B cell (primary cell): ENCODE data around the gene MED26. TPM values are rescaled to one million over a fixed set of nuclear protein-coding genes. Genes with fewer than 3 reads are reported as not detected.
"Not testable (repeated sequence)": the region's sequence is repeated elsewhere in the genome, so short reads cannot be mapped to it uniquely, and the experiment has no call there.

Source experiments
- ATAC-seq: fragments of 200-7000 bp; cut with Tn5 transposase; one replicate; pipeline ENCODE4 v1.10.0; 2021; ENCODE audit warnings: low read depth, mild to moderate bottlenecking, moderate number of reproducible peaks, moderate library complexity
- CTCF ChIA-PET: fragments of 350-600 bp; sonication (Branson Sonifier 250); formaldehyde crosslinking; loops from one replicate; lab custom pipeline; 2021; ENCODE audit warnings: antibody characterized with exemption, inconsistent platforms; lab: Charles Lee
- POLR2A ChIA-PET: fragments of 350-600 bp; sonication (Branson Sonifier 250); formaldehyde crosslinking; loops from one replicate; lab custom pipeline; 2021; ENCODE audit warnings: antibody characterized with exemption; lab: Charles Lee
- DNase-seq: peaks from one replicate; pipeline ENCODE4 v3.0.0; 2013
- H2AFZ ChIP-seq: 2 replicates; pipeline ENCODE4 v1.6.1; 2012; ENCODE audit warnings: mild to moderate bottlenecking, low read depth, low read length; ENCODE audit not compliant: insufficient read depth, poor library complexity, severe bottlenecking
- H3K27ac ChIP-seq, 2 donors: 1 replicate in 1 of 2; 2 replicates in 1 of 2; pipeline ENCODE4 v1.5.1; 2012 to 2013; ENCODE audit warnings: low read length in 2 of 2, mild to moderate bottlenecking in 2 of 2, moderate library complexity in 1 of 2
- H3K27me3 ChIP-seq, 4 experiments: fragments of 200-600 bp in 1 of 4; sonication (generic) in 1 of 4; replicated peaks in 1 of 4; 1 replicate in 2 of 4; 2 replicates in 2 of 4; pipeline versions ENCODE4 v1.6.1 to v1.7.0; 2013 to 2016; ENCODE audit warnings: low read length in 3 of 4, mild to moderate bottlenecking in 2 of 4, mixed read lengths in 1 of 4, moderate library complexity in 1 of 4; ENCODE audit not compliant: insufficient read depth in 4 of 4, control insufficient read depth in 3 of 4; ENCODE audit errors: control extremely low read depth in 1 of 4
- H3K36me3 ChIP-seq, 2 experiments: replicated peaks in 1 of 2; 1 replicate in 1 of 2; 2 replicates in 1 of 2; pipeline versions ENCODE4 v1.6.1 to v1.7.1; 2013; ENCODE audit warnings: low read length in 1 of 2; ENCODE audit not compliant: insufficient read depth in 2 of 2, control insufficient read depth in 1 of 2; ENCODE audit errors: control extremely low read depth in 1 of 2, extremely low read depth in 1 of 2
- H3K4me1 ChIP-seq, 2 donors: fragments of 200-600 bp in 1 of 2; sonication (generic) in 1 of 2; 1 replicate in 1 of 2; 2 replicates in 1 of 2; pipeline versions ENCODE4 v1.5.1 to v1.6.1; 2013 to 2017; ENCODE audit warnings: low read length in 2 of 2; ENCODE audit not compliant: control insufficient read depth in 2 of 2, insufficient read depth in 2 of 2
- H3K4me2 ChIP-seq: replicated peaks from 2 replicates; pipeline ENCODE3; 2012; ENCODE audit warnings: mild to moderate bottlenecking, low read depth, low read length; ENCODE audit not compliant: poor library complexity, severe bottlenecking
- H3K4me3 ChIP-seq, 5 experiments: fragments of 200-600 bp in 1 of 5; sonication (generic) in 1 of 5; 1 replicate in 3 of 5; 2 replicates in 2 of 5; pipeline versions ENCODE4 v1.5.1 to v1.7.0; 2011 to 2016; ENCODE audit warnings: low read length in 4 of 5, mild to moderate bottlenecking in 4 of 5, low read depth in 2 of 5, control low read depth in 1 of 5, moderate library complexity in 1 of 5; ENCODE audit not compliant: insufficient read depth in 1 of 5; ENCODE audit errors: control extremely low read depth in 1 of 5, extremely low read depth in 1 of 5
- H3K79me2 ChIP-seq: fragments of 200-600 bp; sonication (generic); one replicate; pipeline ENCODE4 v1.6.0; 2016; ENCODE audit warnings: low read length; ENCODE audit not compliant: control insufficient read depth, insufficient read depth
- H3K9ac ChIP-seq: fragments of 200-600 bp; sonication (generic); 2 replicates; pipeline ENCODE4 v1.6.1; 2017; ENCODE audit warnings: mild to moderate bottlenecking, low read length, moderate library complexity
- H3K9me3 ChIP-seq, 3 donors: one replicate each; pipeline versions ENCODE4 v1.6.1 to v1.7.1; 2013; ENCODE audit warnings: low read length in 2 of 3; ENCODE audit not compliant: control insufficient read depth in 2 of 3, insufficient read depth in 1 of 3; ENCODE audit errors: control extremely low read depth in 1 of 3
- H4K20me1 ChIP-seq: 2 replicates; pipeline ENCODE4 v1.6.0; 2012; ENCODE audit warnings: mild to moderate bottlenecking, low read length; ENCODE audit not compliant: insufficient read depth, control insufficient read depth, poor library complexity, severe bottlenecking
- H3K27ac Mint-ChIP-seq: one replicate; pipeline ENCODE4 v1.8.0; 2021; ENCODE audit warnings: mixed read lengths
- H3K27me3 Mint-ChIP-seq: one replicate; pipeline ENCODE4 v1.8.0; 2021; ENCODE audit warnings: mixed read lengths
- H3K4me1 Mint-ChIP-seq: one replicate; pipeline ENCODE4 v1.8.0; 2021; ENCODE audit warnings: mixed read lengths
- H3K4me3 Mint-ChIP-seq: one replicate; pipeline ENCODE4 v1.8.0; 2021; ENCODE audit warnings: mixed read lengths
- H3K9me3 Mint-ChIP-seq: one replicate; pipeline ENCODE4 v1.8.0; 2022; ENCODE audit warnings: mixed read lengths; ENCODE audit not compliant: insufficient read depth
- EZH2 ChIP-seq: IDR thresholded peaks from 2 replicates; pipeline ENCODE4 v1.6.1; 2012; ENCODE audit warnings: borderline replicate concordance, low read depth, mild to moderate bottlenecking, moderate library complexity, low read length; ENCODE audit not compliant: insufficient read depth, poor library complexity, severe bottlenecking
- WGBS: methylation state at CpG from one replicate; pipeline ENCODE4 v1.1.5; 2013; ENCODE audit warnings: missing lambda C conversion rate; ENCODE audit not compliant: insufficient coverage; 5-methylcytosine and 5-hydroxymethylcytosine counted together
- intact Hi-C: fragments of 100-400 bp; cut with micrococcal nuclease; formaldehyde crosslinking; loops from one replicate; pipeline ENCODE4 v1.10.0; 2022
- polyA plus RNA-seq: library from polyadenylated mRNA; depleted of rRNA; stranded (reverse); fragments of >200 nt; gene quantifications from 2 replicates; pipeline ENCODE4 v1.2.3, GENCODE V29; 2012
- total RNA-seq, 2 donors: library from RNA; stranded (reverse); fragments of 120-200 nt in 1 of 2; gene quantifications; 1 replicate in 1 of 2; 2 replicates in 1 of 2; pipeline versions ENCODE4 v1.2.3 to v1.2.4, GENCODE V29; 2013 to 2022
- TF ChIP-seq, protein P1 (sequence below): fragments of 200-600 bp; IDR thresholded peaks from one replicate; pipeline ENCODE4 v1.8.0; 2022; ENCODE audit warnings: antibody characterized with exemption, mild to moderate bottlenecking

MED26 gene
- total and polyA plus RNA-seq, 2 donors (not counting 1 experiment from before 2014, with no cell fraction given): 15.6 to 33.6 TPM

DNA sequence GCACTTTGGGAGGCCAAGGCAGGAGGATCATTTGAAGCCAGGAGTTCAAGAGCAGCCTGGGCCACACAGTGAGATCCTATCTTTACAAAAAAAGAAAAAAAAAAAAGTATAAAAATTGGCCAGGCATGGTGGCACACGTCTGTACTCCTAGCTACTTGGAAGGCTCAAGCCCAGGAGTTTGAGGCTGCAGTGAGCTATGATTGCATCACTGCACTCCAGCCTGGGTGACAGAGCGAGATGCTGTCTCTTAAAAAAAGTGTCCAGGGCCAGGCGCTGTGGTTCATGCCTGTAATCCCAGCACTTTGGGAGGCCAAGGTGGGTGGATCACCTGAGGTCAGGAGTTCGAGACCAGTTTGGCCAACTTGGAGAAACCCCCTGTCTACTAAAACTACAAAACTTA is 45.8 kb upstream of the MED26 start:
- H3K9me3 Mint-ChIP-seq, H3K4me1 Mint-ChIP-seq, H3K9me3 ChIP-seq, H3K36me3 ChIP-seq, POLR2A ChIA-PET, ATAC-seq, intact Hi-C loops, H3K79me2 ChIP-seq, H2AFZ ChIP-seq, DNase-seq, H3K27ac ChIP-seq, H3K4me2 ChIP-seq, H4K20me1 ChIP-seq, H3K4me3 Mint-ChIP-seq, H3K9ac ChIP-seq, H3K27me3 Mint-ChIP-seq, H3K4me1 ChIP-seq, H3K27ac Mint-ChIP-seq, CTCF ChIA-PET, H3K4me3 ChIP-seq, H3K27me3 ChIP-seq: not testable (repeated sequence)
- WGBS: 93% methylated on average over 3 of the region's 4 CpGs

DNA sequence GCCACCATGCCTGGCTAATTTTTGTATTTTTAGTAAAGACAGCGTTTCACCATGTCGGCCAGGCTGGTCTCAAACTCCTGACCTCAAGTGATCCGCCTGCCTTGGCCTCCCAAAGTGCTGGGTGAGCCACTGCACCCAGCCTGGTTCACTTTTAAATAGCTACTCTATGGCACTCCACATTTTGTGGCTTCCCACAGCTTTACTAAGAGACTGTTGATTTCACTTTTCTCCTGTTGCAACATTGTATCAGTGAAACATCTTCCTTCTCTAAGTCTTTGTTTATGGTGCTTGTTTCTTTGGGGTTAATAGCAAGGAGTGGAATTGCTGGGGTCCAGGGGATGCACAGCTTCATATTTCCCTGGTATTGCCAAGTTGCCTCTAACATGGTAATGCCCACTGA is 45.2 kb upstream of the MED26 start:
- Histone ChIP-seq H3K27ac (no peak overlapping the region), H3K4me1 (no peaks in the 10 kb centered on the region), H3K27me3 (no peaks in the 10 kb centered on the region), H2AFZ (no peak overlapping the region), H3K9me3 (no peaks in the 10 kb centered on the region), H4K20me1 (no peaks in the 10 kb centered on the region), H3K4me2 (no peak overlapping the region), H3K36me3 (peaks cover 0 to 3% of the 10 kb centered on the region in 2 experiments), H3K4me3 (no peak overlapping the region), H3K79me2 (no peaks in the 10 kb centered on the region), H3K9ac (no peak overlapping the region)
- TF ChIP-seq, protein P1, sequence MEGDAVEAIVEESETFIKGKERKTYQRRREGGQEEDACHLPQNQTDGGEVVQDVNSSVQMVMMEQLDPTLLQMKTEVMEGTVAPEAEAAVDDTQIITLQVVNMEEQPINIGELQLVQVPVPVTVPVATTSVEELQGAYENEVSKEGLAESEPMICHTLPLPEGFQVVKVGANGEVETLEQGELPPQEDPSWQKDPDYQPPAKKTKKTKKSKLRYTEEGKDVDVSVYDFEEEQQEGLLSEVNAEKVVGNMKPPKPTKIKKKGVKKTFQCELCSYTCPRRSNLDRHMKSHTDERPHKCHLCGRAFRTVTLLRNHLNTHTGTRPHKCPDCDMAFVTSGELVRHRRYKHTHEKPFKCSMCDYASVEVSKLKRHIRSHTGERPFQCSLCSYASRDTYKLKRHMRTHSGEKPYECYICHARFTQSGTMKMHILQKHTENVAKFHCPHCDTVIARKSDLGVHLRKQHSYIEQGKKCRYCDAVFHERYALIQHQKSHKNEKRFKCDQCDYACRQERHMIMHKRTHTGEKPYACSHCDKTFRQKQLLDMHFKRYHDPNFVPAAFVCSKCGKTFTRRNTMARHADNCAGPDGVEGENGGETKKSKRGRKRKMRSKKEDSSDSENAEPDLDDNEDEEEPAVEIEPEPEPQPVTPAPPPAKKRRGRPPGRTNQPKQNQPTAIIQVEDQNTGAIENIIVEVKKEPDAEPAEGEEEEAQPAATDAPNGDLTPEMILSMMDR: no peak
- no peak for TF ChIP-seq EZH2
- CTCF ChIA-PET: no interaction called here
- intact Hi-C loops: no loop called here
- Mint-ChIP-seq H3K4me1 (no peaks in the 10 kb centered on the region), H3K9me3 (no peaks in the 10 kb centered on the region), H3K27ac (no peak overlapping the region), H3K4me3 (no peak overlapping the region), H3K27me3 (no peaks in the 10 kb centered on the region)
- DNase-seq: no peak
- POLR2A ChIA-PET: no interaction called here
- no peak for ATAC-seq
- 100% methylated on average over 2 of the region's 3 CpGs for WGBS
